ENCODE measurements around the gene ANKRD40.
A peak's percentile ranks its signal among the peaks of the same experiment; 100 is the strongest.
"Not testable (repeated sequence)": the region's sequence is repeated elsewhere in the genome, so short reads cannot be mapped to it uniquely, and the experiment has no call there.

ANKRD40 gene

GRCh38 chr17:50707289-50708049, at the start of gene ANKRD40:
TSS of gene ANKRD40 (minus strand) at chr17:50707914. CDS start at chr17:50707654, 260 bp downstream.
- DNase-seq: peak; percentile 93 to 94

- no peak for DNase-seq
Observed at GRCh38 chr17:50754521-50754920, 46.8 kb upstream of the ANKRD40 start.

- no peak for DNase-seq
Observed at GRCh38 chr17:50749245-50749644, 41.5 kb upstream of the ANKRD40 start.

GRCh38 chr17:50745631-50746030, 37.9 kb upstream of the ANKRD40 start:
- no peak for DNase-seq

- DNase-seq: no peak
Observed at GRCh38 chr17:50739098-50739497, 31.4 kb upstream of the ANKRD40 start.

GRCh38 chr17:50737118-50737698, 29.5 kb upstream of the ANKRD40 start:
- no peak for DNase-seq

- DNase-seq: no peak
Observed at GRCh38 chr17:50735287-50735686, 27.6 kb upstream of the ANKRD40 start.

- no peak for DNase-seq
Observed at GRCh38 chr17:50731575-50732460, 24.1 kb upstream of the ANKRD40 start.

GRCh38 chr17:50728881-50729765, 21.4 kb upstream of the ANKRD40 start:
- DNase-seq: no peak

- no peak for DNase-seq
Observed at GRCh38 chr17:50728112-50728429, 20.4 kb upstream of the ANKRD40 start.

GRCh38 chr17:50725769-50726655, 18.3 kb upstream of the ANKRD40 start:
- DNase-seq: no peak

GRCh38 chr17:50724622-50725021, 16.9 kb upstream of the ANKRD40 start:
- not testable (repeated sequence) for DNase-seq

GRCh38 chr17:50722746-50723145, 15.0 kb upstream of the ANKRD40 start:
- DNase-seq: no peak

GRCh38 chr17:50721194-50722010, 13.7 kb upstream of the ANKRD40 start:
- peak; percentile 40 to 70 for DNase-seq

- no peak for DNase-seq
Observed at GRCh38 chr17:50719924-50720794, 12.4 kb upstream of the ANKRD40 start.

- DNase-seq: peak; percentile 90 to 95
Observed at GRCh38 chr17:50719144-50719923, 11.6 kb upstream of the ANKRD40 start, which contains the start of gene LUC7L3. TSS of gene LUC7L3 (plus strand) at chr17:50719603. CDS start at chr17:50719733, 130 bp downstream.

GRCh38 chr17:50715471-50715870, 7.8 kb upstream of the ANKRD40 start:
- no peak for DNase-seq

- no peak for DNase-seq
Observed at GRCh38 chr17:50712641-50713040, 4.9 kb upstream of the ANKRD40 start.

GRCh38 chr17:50710650-50711049, 2.9 kb upstream of the ANKRD40 start:
- no peak for DNase-seq
